ENCODE measurements around the gene ZNF324. TPM values are rescaled to one million over a fixed set of nuclear protein-coding genes. Genes with fewer than 3 reads are reported as not detected.
A peak's percentile ranks its signal among the peaks of the same experiment; 100 is the strongest.

ZNF324 gene
- total and polyA plus RNA-seq, 2 of the 4 experiments (the other 2 are of a cell fraction): 6.0 to 6.6 TPM

DNA sequence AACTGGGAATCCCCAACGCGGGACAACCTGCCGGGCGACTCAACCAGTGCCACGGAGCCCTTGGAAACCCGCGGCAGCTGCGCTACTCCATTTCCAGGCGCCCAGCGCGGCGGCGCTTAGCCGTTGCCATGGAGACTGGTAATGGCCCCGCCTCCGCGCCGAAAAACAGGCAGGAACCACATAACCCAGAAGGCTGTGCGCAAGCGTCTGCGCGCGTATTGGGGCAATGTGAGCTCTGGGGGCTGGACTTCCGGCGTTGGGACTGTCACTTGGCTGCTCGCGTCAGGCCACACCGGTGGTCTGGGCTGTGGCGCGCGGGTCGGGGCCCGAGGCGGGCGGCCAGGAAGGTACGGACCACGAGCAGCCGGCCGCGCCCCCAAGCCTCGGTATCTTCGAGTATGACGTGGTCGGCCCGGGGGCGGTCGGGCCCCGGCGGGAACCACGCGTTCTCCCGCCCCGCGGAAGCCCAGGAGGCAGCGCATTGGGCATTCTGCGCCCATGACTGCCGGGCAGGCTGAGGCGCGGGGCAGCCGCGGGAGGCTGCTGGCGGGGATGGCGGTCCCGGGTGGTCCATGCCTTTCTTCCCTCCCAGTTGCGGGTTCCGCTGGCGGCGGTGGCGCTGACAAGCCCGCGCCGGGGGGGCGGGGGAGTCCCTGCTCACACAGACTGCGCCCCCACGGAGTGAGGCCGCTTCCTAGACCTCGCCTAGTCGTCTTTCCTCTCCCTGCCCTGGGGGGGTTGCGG is 15.3 kb upstream of the ZNF324 start, which contains the start of gene ZNF324B:
TSS of gene ZNF324B (plus strand) at position 265 of the 744 bp plus-strand sequence. CDS start 2,080 bp downstream, outside the sequence.
- no peak within 1 kb of the TSS; the same call in 1 of the 2 replicates for H4K91ac ChIP-seq (ENCODE audit: insufficient read depth, low read depth, low read length)
- H3K79me1 ChIP-seq (ENCODE audit: low read depth in 1 of 2, low read length in 2 of 2): peaks cover 8 to 13% of the 10 kb centered on the region in 2 experiments; a peak in 2 of 4 replicates
- WGBS, 2 experiments (ENCODE audit: extremely low coverage in 2 of 2, insufficient read length in 1 of 2): 0% methylated on average over 51 of the region's 79 CpGs; no CpG with 5 or more reads in 1 of the 2 experiments
- BruUV-seq (replicated peaks): no TSS peak
- H2BK15ac ChIP-seq (ENCODE audit: low read depth, low read length): no peak within 1 kb of the TSS
- POLR2A ChIA-PET (ENCODE audit: unreplicated experiment): interaction anchor here (0.6 kb wide), 1 partner anchor 171 kb away, joined by 3 read pairs; no protein-coding TSS in a partner anchor
- peak within 1 kb of the TSS; percentile 67 for H3K4me3 ChIP-seq (ENCODE audit: insufficient read depth, low read depth, low read length)
- peak within 1 kb of the TSS in 1 of 2 experiments; percentile 37; a peak in 2 of 4 replicates for H4K8ac ChIP-seq (ENCODE audit: low read depth in 2 of 2, low read length in 2 of 2)
- DNase-seq (peak; percentile 92), ATAC-seq (ENCODE audit: low read depth) (peak; percentile 99)
- 0 out of 2 replicates have a peak within 1 kb of the TSS, but pooled peaks have one; percentile 30 for H3K56ac ChIP-seq (ENCODE audit: extremely low read depth, insufficient read depth, low read length)
- no peak within 1 kb of the TSS for H3K4ac ChIP-seq (ENCODE audit: low read depth, low read length)
- H2BK5ac ChIP-seq (ENCODE audit: low read depth, low read length, poor library complexity, severe bottlenecking): no peak within 1 kb of the TSS
- peak within 1 kb of the TSS; percentile 81 for H2AK9ac ChIP-seq (replicated peaks; ENCODE audit: low read depth, low read length, poor library complexity)
- 0 out of 2 replicates have a peak within 1 kb of the TSS, but pooled peaks have one; percentile 5 for H2AK5ac ChIP-seq (ENCODE audit: low read depth, low read length)
- H3K23ac ChIP-seq (ENCODE audit: low read depth, low read length): peak within 1 kb of the TSS; percentile 66
- peaks cover 12% of the 10 kb centered on the region for H3K36me3 ChIP-seq (ENCODE audit: control insufficient read depth, insufficient read depth, low read length)
- no peaks in the 10 kb centered on the region; the same call in none of the 2 replicates for H3K9me3 ChIP-seq (ENCODE audit: control insufficient read depth, insufficient read depth, low read length)
- no peak within 1 kb of the TSS for H4K5ac ChIP-seq (ENCODE audit: low read depth, low read length)
- CTCF ChIA-PET: interaction anchor here (1.5 kb wide), 1 partner anchor 69 kb away, joined by 4 read pairs; the partner anchor contains the start of gene ZBTB45
- no peaks in the 10 kb centered on the region for H4K20me1 ChIP-seq (ENCODE audit: insufficient read depth, low read length)
- no peak within 1 kb of the TSS for H3K14ac ChIP-seq (replicated peaks; ENCODE audit: low read depth, low read length)
- no peaks in the 10 kb centered on the region for H3K4me1 ChIP-seq (ENCODE audit: control insufficient read depth, insufficient read depth, low read length)
- no peak within 1 kb of the TSS for H2BK120ac ChIP-seq (ENCODE audit: low read depth, low read length)
- H3K4me2 ChIP-seq (ENCODE audit: low read depth, low read length): peak within 1 kb of the TSS; percentile 88
- no peaks in the 10 kb centered on the region for H3K27me3 ChIP-seq (ENCODE audit: control insufficient read depth, insufficient read depth, low read length)
- H2BK20ac ChIP-seq (ENCODE audit: low read depth, low read length): no peak within 1 kb of the TSS
- peak within 1 kb of the TSS; percentile 3; the same call in 1 of the 2 replicates for H3K27ac ChIP-seq (ENCODE audit: insufficient read depth, low read length)
- dilution Hi-C loops (cut with HindIII; ENCODE audit: low sequenced_read_pairs, unreplicated experiment) (no loop called here), in situ Hi-C loops (cut with MboI; ENCODE audit: low sequenced_read_pairs) (no loop called here), intact Hi-C loops (cut with micrococcal nuclease) (no loop called here)
- H3K18ac ChIP-seq (ENCODE audit: low read depth, low read length): no peak within 1 kb of the TSS
- H3K9ac ChIP-seq (ENCODE audit: low read depth, low read length): peak within 1 kb of the TSS; percentile 7
- peak; percentile 82; the same call in 1 of the 2 replicates for TF ChIP-seq MAZ (IDR thresholded peaks at IDR 0.05; ENCODE audit: borderline replicate concordance, low read depth, low read length)
- TF ChIP-seq MXI1 (IDR thresholded peaks at IDR 0.05; ENCODE audit: borderline replicate concordance, low read depth, low read length): peak; percentile 79
- TF ChIP-seq CHD1 (IDR thresholded peaks at IDR 0.05; ENCODE audit: low read depth, low read length): no peak
- TF ChIP-seq, protein P1, sequence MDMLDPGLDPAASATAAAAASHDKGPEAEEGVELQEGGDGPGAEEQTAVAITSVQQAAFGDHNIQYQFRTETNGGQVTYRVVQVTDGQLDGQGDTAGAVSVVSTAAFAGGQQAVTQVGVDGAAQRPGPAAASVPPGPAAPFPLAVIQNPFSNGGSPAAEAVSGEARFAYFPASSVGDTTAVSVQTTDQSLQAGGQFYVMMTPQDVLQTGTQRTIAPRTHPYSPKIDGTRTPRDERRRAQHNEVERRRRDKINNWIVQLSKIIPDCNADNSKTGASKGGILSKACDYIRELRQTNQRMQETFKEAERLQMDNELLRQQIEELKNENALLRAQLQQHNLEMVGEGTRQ (IDR thresholded peaks at IDR 0.05; ENCODE audit: low read depth, low read length): peak; percentile 32; the same call in 1 of the 2 replicates
- TF ChIP-seq CEBPB (IDR thresholded peaks at IDR 0.05; ENCODE audit: low read depth, low read length): no peak
- peaks cover 13% of the 10 kb centered on the region for H3K9me1 ChIP-seq (ENCODE audit: insufficient read depth, low read length)
- peak within 1 kb of the TSS; percentile 99 for H2AFZ ChIP-seq (replicated peaks; ENCODE audit: low read length, poor library complexity)
